HFF-Myc (cell line): ENCODE data around the gene NUP85.

Experiments used
- DNase-seq: peaks from one replicate; pipeline ENCODE4 v3.0.0-alpha.2; 2011; ENCODE audit warnings: low read depth; ENCODE audit errors: extremely low read depth
- H3K4me3 ChIP-seq: replicated peaks from 2 replicates; pipeline ENCODE4 v1.5.1; 2011; ENCODE audit warnings: low read depth, mild to moderate bottlenecking, control low read depth, low read length
- TF ChIP-seq, protein P1 (sequence below): IDR thresholded peaks from 2 replicates; pipeline ENCODE4 v1.5.1; 2012; ENCODE audit warnings: mild to moderate bottlenecking, low read depth, low read length, control low read depth; ENCODE audit errors: missing control alignments

Gene NUP85

DNA sequence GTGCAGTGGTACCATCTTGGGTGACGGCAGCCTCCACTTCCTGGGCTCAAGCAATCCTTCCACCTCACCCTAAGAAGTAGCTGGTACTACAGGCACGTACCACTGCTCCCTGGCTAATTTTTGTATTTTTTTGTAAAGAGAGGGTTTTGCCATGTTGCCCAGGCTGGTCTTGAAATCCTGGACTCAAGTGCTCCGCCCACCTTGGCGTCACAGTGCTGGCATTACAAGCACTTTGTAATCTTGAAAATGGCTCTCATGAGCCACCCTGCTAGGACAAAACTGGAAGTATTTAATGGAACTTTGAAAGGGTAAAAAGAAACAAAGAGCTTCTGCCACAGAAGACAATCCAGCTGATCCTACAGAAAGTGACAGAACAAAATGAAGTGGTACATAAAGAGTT, 32.0 kb upstream of the NUP85 start:
- TF ChIP-seq, protein P1, sequence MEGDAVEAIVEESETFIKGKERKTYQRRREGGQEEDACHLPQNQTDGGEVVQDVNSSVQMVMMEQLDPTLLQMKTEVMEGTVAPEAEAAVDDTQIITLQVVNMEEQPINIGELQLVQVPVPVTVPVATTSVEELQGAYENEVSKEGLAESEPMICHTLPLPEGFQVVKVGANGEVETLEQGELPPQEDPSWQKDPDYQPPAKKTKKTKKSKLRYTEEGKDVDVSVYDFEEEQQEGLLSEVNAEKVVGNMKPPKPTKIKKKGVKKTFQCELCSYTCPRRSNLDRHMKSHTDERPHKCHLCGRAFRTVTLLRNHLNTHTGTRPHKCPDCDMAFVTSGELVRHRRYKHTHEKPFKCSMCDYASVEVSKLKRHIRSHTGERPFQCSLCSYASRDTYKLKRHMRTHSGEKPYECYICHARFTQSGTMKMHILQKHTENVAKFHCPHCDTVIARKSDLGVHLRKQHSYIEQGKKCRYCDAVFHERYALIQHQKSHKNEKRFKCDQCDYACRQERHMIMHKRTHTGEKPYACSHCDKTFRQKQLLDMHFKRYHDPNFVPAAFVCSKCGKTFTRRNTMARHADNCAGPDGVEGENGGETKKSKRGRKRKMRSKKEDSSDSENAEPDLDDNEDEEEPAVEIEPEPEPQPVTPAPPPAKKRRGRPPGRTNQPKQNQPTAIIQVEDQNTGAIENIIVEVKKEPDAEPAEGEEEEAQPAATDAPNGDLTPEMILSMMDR, result no peak
- no peak overlapping the region for H3K4me3 ChIP-seq
- DNase-seq, result no peak

DNA sequence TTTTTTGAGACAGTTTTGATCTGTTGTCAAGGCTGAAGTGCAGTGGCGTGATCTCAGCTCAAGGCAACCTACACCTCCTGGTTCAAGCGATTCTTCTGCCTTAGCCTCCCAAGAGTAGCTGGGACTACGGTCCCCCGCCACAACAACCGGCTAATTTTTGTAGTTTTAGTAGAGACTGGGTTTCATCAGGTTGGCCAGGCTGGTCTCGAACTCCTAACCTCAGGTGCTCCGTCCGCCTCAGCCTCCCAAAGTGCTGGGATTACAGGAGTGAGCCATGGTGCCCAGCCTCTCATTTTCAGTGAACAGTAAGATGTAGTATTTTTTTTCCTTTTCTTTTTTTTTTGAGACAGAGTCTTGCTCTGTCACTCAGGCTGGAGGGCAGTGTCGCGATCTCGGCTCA, 30.5 kb upstream of the NUP85 start:
- H3K4me3 ChIP-seq, result no peak overlapping the region
- TF ChIP-seq, protein P1, result no peak
- DNase-seq, result no peak

DNA sequence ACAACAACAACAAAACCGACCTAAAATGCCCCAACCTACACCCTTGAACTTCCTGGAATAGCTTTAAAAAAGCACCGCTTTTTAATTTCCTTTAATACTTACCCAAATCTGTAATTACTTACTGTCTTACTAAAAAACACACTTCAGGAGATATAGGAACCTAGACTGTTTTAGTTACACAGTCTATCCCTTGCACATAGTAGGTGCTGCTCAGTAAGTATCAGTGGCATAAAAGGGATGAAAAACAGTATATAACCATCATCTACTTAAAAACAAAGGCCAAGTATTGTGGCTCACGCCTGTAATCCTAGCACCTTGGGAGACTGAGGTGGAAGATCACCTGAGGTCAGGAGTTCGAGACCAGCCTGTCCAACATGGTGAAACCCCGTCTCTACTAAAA, 28.9 kb upstream of the NUP85 start:
- DNase-seq, result no peak
- H3K4me3 ChIP-seq, result no peak overlapping the region
- TF ChIP-seq, protein P1, result no peak

DNA sequence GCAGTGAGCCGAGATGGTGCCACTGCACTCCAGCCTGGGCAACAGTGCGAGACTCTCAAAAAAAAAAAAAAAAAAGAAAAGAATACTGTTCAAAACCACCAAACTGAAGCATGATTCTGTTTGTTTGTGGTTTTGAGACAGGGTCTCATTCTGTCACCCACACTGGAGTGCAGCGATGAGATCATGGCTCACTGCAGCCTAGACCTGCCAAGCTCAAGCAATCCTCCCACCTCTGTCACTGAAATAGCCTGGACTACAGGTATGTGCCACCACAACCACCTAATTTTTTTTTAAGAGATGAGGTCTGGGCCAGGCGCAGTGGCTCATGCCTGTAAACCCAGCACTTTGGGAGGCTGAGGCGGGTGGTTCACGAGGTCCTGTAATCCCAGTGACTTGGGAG, 27.0 kb upstream of the NUP85 start:
- H3K4me3 ChIP-seq, result no peak overlapping the region
- TF ChIP-seq, protein P1, result no peak
- DNase-seq, result no peak

DNA sequence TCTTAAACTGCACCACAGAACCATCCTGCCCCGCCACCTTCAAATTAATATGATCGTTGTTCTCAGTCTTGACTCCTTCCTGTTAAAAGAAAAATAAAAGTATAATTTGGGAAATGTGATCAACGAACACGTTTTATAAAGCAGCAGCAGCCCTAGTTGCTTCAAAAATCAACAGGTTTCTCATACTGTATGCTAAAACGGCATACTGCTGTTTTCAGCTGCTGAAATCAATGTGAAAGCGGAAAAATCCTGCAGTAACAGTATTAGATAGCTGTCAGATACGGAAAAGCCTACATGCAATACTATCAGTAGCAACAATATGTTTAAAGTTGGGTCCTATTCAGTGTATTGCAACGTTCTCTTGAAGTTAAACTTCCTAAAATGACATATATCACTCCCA, 24.4 kb upstream of the NUP85 start:
- TF ChIP-seq, protein P1, result no peak
- peak overlapping the region; percentile 94 for H3K4me3 ChIP-seq

DNA sequence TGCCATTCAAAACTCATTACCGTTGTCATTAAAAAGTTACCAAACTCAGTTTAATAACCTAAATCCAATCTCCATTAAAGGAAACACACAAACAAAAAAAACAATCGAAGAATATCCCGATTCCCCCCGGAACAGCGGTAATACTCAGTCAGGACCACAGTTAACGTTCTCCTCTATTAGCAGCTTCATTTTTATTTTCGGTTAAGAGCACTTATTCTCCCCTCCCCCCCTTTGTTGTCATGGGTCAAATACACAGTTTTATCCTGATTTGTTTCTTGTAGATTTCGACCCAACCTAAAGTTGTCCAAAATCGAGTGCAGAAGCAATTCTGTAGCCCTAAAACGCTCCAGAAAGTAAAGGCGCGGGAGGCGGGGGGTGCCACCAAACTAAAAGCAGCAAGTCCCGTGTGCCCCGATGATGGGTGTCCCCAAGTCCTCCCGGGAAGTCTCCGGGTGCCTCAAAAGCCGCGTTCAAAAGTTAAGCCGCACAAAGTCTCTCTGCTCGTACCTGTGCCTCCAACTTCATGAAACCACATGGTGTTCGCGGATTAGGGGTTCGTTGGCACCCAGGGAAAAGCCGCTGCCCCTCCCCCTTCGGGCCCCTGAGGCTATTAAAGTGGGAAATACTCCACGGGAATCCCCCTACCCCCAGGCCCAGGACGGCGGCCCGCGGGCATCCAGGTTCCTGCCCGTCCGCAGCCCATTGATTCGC, 23.7 kb upstream of the NUP85 start:
- no peak for DNase-seq
- peak overlapping the region; percentile 94 for H3K4me3 ChIP-seq
- TF ChIP-seq, protein P1, result no peak

More for the DNA sequence above, 24.4 kb upstream of the NUP85 start:
- DNase-seq, result no peak

DNA sequence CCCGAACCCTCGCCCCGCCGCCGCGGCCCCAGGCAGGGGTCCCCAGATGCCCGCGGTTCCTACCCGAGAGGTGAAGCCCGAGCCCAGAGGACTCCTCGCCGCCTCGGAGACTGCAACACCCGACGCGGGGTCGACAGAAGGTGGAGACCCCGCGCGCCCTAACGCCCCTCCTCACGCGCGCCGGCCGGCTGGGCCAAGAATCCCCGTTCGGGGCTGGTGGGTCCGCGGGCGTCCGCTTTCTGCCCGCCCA, 23.2 kb upstream of the NUP85 start:
- TF ChIP-seq, protein P1, result no peak
- DNase-seq, result no peak
- peak overlapping the region; percentile 94 for H3K4me3 ChIP-seq
